Activated CD8-positive, alpha-beta memory T cell treated with anti-CD3 and anti-CD28 coated beads, Interleukin-2, amount 50 U/mL, for 48 hours (primary cell): ENCODE data around the gene CNIH3.

Experiments
- DNase-seq: peaks from one replicate; pipeline ENCODE4 v3.0.0-alpha.2; 2020

Gene CNIH3

DNA sequence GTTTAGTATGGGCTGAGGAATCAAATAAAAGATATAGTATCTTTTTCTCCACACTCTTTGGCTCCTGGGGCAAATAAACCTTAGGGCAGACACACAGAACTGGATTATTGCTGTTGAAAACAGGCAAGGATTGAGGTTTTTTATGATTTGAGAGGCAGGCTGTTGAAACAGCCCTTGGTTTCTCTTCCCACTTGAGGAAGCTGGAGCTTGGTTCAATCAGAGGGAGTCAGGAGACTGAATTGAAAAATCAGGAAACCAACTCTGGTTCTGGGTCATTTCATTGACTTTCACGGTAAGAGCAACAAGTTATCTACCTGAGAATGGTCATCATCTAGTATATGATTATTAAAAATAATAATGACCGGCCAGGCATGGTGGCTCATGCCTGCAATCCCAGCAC lies 108.4 kb downstream of the CNIH3 start:
- DNase-seq, result no peak

DNA sequence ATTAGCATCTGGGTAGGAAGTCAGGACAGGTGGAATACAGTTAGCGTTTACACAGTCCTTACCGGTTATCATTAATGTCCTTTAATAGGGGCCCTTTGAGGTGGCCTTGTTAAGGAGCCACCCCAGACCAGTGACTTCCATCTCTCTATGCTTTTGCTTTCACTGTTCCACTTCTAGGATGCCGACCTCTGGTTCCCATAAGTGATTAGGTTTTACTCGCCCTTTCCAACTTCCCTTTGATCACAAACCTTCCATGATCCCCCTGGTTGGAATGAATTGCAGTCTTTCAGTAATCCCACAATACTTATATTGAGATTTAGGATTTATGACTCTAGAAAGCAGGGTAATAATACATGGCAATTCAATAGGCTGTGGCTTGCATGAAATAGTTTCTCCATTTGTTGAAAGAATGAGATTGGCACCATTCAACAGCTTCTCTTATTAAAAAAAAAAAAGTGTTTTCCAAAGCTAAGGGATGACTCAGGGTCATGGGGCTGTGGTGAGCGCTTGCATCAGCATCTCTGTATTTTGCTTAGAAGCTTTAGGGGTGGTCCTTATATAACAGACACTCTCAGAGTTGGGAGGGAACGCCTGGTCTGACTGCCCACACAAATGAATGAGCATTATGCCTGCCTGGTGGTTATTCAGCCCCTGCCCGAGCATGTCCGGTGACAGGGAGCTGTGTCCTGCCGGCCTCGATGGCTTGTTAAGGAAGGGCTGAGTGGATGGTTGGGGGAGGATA lies 110.5 kb downstream of the CNIH3 start:
- no peak for DNase-seq

DNA sequence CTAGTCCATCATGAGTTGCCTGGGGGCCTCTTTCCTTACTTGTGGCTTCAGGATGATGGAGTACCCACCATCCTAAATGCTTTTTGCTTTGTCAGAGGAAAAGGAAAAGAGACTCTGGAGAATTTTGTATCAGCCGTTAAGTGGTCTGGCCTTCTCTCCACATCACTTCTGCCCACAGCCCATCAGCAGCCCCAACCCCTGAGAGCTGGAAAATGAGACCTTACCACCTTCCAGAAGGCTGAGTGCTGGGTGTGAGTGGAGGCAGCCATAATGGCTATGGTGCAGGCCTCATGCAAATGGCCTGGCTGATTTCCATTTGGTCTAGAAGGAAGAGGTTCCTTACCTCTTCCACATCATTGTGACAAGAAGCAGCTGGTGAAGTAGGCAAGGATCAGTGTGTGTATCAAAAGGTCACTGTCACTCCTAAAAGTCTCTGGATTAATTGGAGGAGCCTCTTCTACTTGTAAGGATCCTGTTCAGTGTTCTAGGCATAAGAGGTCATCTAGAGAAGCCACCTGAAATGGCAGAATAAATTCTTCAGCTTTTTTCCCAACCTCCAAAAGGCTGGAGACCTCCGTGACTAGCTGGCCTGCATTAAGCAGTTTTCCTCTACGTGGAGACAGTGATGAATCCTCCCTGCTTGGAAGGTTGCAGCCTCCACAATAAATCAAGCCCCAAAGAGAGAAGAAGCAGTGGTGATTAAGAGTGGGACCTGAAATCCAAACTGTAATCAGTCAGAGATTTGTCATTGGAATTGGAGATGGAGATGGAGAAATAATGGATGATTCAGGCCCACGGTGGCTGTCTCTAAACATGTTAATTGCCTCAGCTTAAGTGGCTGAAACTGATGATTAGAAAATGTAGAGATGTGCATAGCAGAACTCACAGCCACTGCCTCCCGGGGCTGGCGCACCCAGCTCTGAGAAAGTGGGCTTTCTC lies 111.5 kb downstream of the CNIH3 start:
- DNase-seq, result no peak

DNA sequence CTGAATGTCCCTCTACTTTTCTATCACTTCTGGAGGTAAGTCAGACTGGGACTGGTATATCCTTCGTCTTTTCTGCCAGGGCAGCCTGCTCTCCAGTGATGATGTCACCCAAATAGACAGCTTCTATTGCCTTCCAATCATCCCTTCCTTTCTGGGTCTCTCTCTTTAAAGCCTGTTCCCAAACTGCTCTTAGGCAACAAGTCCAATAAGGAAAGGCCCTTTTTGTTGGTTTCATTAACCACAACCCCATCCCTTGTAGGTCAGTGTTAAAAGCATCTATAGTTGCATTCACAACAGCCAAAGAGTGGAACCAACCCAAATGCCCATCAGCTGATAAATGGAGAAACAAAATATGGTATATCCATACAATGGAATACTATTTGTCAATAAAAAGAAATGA lies 114.4 kb downstream of the CNIH3 start:
- DNase-seq, result no peak

DNA sequence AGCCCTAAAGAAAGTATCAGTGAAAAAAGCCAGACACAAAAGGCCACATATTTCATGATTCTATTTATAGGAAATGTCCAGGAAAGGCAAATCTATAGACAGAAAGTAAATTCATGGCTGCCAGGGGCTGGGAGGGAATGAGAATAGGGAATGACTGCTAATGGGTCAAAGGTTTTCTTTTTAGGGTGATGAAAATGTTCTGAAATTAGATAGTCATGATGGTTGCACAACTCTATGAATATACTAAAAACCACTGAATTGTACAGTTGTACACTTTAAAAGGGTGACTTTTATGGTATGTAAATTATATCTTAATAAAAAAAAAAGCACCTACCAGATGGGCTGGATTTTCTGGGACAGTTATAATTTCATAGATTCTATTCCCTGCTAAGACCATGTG lies 114.8 kb downstream of the CNIH3 start:
- no peak for DNase-seq

DNA sequence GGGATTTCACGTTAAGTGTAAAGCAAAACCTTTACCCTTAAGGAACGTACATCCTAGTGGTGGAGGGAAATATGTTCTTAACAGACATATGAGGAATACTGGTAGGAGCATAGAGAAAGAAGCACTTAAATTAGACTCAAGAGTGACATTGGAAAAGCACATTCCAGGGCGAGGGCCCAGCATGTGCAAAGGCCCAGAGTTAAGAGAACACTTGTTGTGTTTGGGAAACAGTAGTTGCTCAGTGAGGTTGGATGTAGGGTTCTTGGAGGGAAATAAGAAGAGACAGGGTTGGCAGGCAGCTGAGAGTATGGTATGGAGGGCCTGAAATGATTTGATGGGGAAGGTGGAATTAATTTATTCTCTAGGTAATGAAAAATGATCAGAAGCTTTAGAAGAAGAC lies 115.5 kb downstream of the CNIH3 start:
- DNase-seq, result no peak

DNA sequence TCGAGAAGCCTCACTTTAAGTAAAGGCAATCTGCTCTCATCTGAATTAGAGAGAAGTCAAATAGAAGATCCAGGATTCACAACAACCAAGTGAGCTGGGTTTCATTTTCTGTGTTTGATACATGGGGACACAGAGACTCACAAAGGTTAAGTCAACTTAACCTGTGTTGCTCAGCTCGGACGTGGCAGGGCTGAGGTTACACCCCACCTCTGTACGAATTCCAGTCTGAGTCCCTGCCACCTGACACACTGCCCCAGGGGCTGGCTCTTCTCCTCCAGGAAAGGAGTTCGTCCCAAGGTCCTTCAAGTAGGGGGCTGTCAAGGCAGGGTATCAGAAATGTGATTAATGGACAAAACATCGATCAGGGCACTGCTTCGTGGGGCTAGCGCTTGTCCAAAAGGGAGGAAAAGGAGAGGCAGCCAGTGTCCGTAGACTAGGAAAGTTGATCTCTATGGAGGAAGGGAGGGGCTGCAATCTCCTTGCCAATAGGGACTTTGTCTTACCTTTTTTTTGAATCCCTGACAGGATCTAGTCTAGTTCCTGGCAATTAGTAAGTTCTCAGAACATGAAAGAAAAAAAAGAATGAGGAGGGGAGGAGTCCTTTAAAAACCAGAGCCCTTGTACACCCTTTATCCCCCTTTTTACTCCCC lies 116.4 kb downstream of the CNIH3 start:
- DNase-seq, result no peak

DNA sequence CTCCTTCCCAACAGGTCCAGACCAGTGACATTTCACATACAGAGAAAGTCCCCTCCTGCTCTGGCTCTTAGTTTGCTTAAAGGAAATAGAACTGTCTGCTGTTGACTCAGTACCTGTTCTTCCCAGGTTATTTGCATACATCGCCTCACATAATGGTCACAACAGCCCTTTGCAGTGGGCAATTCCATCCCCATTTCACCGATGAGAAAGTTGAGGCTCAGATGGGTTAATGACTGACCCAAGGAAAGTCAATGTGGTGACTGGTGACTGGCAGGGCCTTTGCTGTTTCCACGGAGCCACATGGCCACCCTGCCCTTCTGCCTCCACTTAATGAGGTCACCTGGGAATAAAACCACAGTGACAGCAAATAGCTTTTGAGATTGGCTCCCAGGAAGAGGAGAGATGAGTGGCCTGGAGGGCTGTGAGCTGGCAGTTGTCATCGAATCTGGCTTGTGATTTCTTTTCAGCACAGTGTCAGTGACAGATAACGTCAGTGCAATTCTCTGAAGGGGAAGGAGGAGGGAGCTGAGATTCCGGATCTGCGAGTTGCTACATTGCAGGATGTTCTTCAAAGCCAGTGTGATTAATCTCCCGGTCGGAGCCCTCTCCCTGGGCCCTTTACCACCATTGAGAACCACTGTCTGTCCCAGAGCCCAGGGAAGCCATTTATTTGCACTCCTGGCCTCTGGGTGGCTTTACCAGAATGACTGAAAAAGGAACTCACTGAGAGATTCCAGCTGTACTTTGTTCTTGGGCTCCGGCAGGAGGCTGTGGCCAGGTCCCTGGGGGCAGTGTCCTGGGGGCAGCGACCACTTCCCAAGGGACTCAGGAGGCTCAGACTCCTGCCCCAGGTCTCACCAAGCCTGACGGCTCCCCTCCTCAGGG lies 117.2 kb downstream of the CNIH3 start:
- DNase-seq, result no peak

DNA sequence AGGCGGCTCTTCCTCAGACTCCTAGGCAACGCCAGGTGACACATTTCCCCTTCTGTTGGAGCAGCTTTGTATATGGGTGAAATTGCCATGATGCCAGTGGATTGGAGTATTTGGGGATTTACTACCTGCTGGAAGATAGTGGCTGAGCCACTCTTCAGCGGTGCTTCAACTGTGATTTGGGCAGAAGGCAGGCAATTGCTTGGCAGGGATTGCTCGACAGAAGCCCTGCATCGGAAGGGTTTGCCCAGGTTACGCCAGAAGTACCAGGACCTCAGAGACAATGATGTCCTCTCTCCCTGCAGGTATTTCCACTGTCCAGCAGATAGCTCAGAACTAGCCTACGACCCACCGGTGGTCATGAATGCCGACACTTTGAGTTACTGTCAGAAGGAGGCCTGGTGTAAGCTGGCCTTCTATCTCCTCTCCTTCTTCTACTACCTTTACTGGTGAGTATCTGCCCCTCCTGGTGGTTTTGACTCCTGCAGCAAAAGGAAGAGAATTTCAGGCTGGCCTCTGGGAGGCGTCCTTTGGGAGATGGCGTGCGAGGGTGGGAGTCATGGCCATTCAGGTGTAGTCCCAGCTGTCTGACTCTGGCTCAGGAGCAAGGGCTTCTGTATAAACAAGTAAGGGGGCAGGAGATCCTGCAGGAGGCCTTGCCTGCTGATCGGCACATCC lies 118.3 kb downstream of the CNIH3 start:
- DNase-seq, result no peak

DNA sequence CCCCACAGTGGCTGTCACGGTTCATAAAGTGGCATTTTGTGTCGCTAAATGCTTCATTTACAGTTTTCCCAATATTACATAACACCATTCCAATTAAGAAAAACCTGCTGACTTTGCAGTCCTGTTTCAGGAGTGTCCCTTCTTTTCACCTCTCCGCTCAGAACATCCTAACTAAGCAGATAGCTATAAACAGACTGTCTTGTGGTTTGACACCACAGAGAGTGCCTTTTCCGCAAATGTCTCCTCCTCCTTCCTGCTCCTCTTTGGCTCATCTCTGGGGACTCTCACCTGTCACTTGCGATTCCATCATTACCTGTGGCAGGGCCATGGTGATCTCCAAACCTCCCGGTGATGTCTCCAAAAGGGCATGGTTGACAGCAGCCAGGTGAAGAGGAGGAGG lies 119.0 kb downstream of the CNIH3 start:
- DNase-seq, result no peak

DNA sequence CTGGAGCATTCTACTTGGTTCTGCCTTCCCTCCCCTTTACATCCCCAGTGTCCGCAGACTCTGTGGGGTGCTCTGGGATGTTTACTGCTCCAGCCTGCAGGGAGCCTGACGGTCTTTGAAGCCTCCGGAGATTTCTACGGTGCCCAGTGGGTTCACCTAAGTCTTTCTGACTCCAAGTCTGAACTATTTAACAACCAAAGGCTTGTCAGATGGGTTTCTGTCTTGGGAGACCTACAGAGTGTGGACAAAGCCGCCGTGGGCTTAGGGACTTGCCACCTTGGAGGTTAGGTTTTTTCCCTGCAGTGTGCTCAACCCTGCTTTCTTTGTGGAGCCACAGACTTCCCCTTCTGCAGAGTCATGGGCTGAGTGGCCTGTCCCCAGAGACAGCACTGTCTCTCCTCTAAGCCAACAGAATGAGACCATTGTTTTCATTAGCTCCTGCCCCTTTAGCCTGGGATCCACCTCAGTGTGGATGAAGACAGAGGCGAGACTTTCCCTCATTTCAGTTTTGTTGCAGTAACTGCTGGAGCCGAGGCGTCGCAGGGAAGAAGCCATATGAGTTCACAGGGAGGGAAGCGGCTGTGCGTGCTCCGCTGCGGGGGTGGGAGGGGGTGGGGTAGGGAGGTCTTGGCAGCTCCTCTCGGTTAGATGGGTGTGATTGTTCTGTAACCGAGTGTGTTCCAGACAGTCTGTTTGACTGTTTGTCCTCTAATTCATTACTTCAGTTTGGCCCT lies 120.7 kb downstream of the CNIH3 start:
- no peak for DNase-seq

DNA sequence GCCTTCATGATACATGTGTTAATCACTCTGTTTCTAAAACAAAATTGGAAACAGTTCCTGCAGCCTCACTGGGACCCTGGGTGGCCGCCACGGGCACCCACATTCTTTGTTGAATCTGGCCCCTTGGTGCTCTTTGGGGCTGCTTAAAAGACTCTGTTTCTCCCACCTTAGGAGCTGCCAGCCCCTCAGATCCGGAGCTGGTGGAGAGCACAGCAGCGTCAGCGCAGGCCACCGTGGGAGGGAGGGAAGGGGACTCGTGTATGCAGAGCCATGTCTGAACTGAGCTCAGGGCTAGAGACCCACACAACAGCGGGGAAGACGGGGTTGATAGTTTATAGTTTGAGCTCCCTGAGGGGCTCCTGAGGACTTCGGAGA lies 121.2 kb downstream of the CNIH3 start:
- no peak for DNase-seq

DNA sequence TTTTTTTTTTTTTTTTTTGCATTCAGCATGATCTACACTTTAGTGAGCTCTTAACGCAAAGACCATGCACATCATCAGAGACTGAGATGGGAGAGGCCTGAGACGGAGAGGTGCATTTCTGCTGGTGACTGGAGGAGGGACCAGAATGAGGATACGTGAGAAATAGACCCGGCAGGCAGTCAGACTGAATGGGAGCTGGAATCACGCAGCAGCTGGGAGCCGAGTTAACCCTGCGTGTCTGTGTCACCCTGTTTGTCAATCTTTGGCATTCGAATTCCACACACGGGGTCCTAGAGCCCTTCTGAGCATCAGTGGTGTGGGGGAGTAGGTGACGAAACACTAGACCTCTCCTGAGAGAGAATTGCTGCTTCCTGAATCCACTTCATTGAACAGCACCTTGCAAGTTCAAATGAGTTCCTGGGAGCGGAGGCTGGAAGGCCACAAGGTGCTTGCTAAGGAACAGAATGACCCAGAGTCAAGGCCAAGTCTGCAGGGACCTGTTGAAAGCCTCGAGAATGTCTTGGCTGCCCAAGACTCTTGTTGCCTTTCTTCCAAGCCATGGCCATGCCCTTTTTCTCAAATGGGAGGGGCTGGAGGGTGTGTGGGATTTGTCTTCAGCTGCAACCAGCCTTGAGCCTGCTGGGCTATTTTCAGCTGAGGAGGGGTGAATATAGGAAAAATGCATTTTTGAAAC lies 123.3 kb downstream of the CNIH3 start:
- no peak for DNase-seq

DNA sequence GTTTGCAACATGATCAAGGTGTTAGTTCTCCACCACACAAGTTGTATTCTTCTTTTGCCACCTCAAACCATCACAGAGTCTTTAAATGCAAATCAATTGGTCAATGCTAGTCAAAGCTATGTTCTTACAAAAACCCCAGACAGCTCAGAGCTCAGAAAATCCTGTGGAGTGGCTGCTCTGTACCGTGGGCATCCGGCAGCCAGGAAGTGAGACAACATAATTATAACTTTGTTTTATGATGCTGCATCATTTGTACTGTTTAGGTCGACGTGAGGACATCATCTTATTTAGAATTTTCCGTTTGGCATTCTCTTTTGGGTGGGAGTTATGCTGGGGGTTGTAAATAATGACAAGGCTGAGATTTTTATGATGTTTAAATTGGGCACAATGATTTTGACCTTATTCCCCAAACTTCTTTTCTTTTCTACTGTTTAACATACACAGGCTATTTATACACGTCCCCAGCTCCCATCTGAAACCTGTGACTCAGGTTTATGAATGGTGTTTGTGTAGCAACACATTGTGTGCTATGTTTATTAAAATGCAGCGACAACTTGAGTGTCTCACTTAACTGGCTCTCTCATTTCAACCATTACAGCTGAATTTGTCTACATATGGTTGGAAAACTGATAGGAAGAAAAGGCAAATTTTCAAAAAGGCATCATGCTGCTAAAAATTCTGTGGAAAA lies 124.0 kb downstream of the CNIH3 start:
- DNase-seq, result no peak

DNA sequence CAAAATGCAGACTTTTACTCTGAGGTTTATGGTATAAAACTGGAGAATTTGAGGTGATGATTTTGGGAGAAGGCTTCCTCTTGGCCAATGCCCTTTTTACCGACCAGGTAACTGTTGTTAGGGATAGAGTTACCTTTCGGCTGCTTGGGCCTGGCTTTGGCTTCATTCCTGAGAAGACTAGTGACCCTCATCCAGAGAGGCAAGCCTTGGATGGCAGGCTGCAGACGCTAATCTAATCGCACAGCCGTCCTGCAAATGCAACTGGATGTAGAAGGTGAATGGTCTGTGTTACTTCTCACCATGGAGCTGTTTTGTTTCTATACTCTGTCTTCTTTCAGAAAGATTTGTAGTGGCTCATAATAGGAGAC lies 124.6 kb downstream of the CNIH3 start:
- no peak for DNase-seq

DNA sequence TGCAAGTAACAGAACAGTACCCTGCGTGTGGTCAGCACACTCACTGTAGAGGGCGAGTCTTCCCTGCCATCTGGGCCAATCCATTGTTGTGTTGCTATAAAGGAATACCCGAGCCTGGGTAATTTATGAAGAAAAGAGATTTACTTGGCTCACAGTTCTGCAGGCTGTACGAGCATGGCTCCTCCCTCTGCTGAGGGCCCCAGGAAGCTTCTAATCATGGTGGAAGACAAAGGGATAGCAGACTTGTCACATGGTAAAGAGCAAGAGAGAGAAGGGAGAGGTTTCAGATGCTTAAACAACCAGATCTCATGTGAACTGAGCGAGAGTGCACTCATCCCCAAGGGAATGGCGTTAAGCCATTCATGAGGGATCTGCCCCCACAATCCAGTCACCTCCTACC lies 126.2 kb downstream of the CNIH3 start:
- DNase-seq, result no peak

DNA sequence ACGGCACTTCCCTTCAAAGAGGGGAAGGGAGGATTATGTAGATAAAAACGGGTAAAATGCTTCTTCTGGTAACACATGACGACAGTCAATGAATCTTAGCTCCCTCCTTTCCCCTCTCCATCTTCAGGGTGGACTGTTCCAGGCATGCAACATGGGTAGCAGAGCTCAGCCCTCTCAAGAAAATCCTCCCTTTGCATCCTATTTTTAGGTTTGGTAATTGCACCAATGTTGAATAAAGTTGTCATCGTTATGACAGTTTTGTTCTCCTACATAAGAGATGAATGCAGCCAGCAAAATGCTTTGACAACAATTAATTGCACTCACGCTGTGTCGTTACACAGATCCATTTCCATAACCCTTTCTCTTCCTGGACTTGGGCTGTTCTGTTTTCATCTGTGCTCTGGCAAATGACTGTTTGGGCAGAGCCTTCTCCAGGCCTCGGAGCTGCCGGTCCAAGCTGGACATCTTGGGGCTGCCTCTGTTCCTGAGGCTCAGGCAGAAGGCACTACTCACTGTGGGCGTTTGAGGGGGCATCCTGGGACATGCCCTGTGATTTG lies 127.6 kb downstream of the CNIH3 start:
- no peak for DNase-seq

DNA sequence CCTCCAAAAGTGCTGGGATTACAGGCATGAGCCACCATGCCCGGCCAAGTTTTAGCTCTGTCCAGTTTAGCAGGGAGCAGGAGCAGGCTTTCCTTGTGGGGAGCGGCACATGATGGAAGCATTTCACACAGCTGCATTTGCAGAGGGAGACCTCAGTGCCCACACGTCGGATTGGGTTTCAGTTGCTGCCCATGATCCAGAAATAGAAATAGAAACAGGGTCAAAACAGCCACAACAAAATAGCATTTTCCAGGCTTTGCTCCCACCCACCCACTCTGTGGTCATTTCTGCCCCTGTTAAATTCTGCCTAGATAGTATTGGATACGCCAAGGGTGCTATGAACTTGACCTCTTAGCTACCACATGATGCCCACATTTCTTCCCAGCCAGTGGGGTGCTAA lies 128.4 kb downstream of the CNIH3 start:
- DNase-seq, result no peak

DNA sequence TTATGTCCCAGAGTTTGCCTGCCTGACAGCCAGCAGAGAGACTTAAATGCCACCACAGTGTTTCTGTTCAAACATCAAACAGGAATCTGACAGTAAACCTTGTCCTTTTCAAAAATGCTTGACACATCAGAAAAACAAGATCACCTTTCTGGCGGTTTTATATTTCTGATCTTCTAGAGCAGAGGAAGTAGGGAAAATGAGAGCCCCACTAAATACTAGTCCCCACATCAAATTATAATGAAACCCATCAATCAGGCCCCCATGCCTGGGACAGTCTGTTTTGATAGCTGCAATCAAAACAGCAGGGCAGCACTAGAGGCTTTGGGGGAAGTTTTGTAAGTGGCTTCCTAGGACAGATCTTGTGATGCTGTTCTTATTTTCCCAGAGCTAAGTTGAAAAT lies 129.3 kb downstream of the CNIH3 start:
- DNase-seq, result no peak

DNA sequence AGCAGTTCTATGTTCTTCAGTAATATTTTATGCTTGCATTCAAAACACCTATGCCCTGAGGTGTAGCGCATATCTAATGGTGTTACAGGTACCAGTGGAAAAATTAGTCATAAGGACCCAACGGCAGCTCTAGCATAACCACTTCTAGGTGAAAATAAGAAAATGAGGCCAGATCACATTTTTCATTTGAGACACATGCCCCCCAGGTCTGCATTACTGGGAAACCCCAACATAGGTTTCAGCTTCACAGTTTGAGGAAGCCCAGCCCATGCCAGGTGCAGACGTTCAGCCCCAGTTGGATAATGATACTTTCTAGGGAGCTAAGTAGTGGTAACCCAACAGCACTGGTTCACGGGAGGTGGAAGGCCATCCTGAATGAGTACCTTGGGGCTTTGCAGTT lies 129.8 kb downstream of the CNIH3 start:
- DNase-seq, result no peak
